ENCODE measurements around the gene CDC42BPB.

CDC42BPB gene

DNA sequence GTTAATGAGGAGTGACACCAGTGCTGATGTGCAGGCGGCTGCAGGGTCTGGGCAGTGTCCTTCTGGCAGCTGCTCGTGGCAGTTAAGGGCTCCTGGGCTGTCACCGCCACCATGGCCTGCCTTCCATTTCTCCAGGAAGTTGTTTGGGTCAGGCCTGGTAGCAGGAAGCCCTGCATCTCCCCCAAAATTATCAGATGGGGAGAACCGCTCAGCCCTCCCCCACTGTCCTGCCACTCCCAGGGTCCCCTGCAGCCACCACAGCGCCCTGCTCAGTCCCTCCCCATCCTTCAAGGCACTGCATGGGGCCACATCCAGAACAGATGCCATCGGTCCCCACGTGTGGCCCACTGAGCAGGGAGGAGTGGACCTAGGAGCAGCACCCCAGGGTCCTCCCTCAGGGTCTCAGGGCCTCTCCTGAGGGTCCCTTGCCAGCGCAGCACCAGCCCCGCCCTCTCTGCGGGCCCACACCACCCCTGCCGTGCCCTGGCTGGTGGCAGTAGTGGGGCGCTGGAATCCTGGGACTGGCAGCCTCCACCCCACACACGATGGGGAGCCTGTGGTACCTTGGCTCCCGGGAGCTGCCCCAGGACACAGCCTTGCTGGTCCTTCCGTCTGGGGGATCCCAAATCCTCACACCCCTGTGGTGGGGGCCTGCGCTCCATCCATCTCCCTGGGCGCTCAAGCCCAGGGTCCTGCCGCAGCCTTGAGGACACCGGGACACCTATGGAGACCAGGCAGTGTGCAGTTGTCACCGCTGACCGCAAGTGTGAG, 145.2 kb downstream of the CDC42BPB start:
- Histone ChIP-seq H3K4me1 (ENCODE audit: control insufficient read depth, insufficient read depth, low read length) (no peaks in the 10 kb centered on the region), H3K9ac (ENCODE audit: low read length) (no peak overlapping the region), H3K27me3 (ENCODE audit: control insufficient read depth, insufficient read depth, low read length) (no peaks in the 10 kb centered on the region), H3K36me3 (ENCODE audit: control insufficient read depth, insufficient read depth, low read length) (no peaks in the 10 kb centered on the region), H3K4me3 (ENCODE audit: low read length) (no peak overlapping the region), H3K27ac (ENCODE audit: low read depth, low read length) (no peak overlapping the region)

DNA sequence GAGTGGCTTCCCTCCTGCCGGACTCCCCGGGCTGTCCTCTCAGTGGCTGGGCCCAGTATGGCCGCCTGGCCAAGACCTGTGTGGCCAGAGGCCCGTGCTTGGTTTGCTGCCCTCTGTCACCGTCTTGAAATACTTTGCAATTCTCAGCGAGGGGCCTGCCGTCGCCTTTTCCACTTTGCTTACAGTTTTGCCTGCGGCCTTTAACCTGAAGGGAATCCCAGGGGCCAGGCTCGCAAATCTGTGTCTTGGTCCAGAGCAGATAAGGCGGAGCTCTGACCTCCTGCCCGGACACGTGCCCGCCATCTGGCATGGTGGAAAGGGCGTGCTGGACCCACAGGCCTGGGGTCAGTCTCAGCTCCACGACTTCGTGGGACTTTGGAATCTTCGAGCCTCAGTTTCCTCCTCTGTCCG, 145.8 kb downstream of the CDC42BPB start:
- H3K4me3 ChIP-seq (ENCODE audit: low read length): no peak overlapping the region
- no peak overlapping the region for H3K9ac ChIP-seq (ENCODE audit: low read length)

DNA sequence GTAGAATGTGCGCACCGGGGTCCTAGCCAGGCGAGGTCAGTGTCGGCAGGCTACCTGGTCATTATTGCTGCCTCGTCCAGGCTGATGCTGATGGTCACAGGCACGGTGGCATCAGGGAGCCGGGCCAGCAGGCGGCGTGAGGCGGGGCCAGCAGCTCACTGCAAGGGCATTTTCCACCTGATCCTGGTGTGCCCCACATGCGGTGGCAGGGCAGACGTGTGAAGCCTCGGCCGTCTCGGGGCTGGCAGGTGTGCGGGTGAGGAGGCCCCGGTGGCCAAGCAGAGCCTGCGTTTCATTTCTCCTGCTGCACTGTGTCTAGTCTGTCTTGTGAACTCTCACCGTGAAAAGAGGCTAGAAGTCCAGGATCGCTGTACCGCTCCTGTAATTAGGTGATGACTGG, 146.9 kb downstream of the CDC42BPB start:
- no peaks in the 10 kb centered on the region for H3K4me1 ChIP-seq (ENCODE audit: control insufficient read depth, insufficient read depth, low read length)
- H3K4me3 ChIP-seq (ENCODE audit: low read length): no peak overlapping the region
- no peak overlapping the region for H3K9ac ChIP-seq (ENCODE audit: low read length)
- H3K27ac ChIP-seq (ENCODE audit: low read depth, low read length): no peak overlapping the region
- H3K36me3 ChIP-seq (ENCODE audit: control insufficient read depth, insufficient read depth, low read length): peaks cover 3% of the 10 kb centered on the region
- no peaks in the 10 kb centered on the region for H3K27me3 ChIP-seq (ENCODE audit: control insufficient read depth, insufficient read depth, low read length)

More for the DNA sequence above, 145.8 kb downstream of the CDC42BPB start:
- Histone ChIP-seq H3K27me3 (ENCODE audit: control insufficient read depth, insufficient read depth, low read length) (no peaks in the 10 kb centered on the region), H3K36me3 (ENCODE audit: control insufficient read depth, insufficient read depth, low read length) (peaks cover 3% of the 10 kb centered on the region), H3K4me1 (ENCODE audit: control insufficient read depth, insufficient read depth, low read length) (no peaks in the 10 kb centered on the region), H3K27ac (ENCODE audit: low read depth, low read length) (no peak overlapping the region)

DNA sequence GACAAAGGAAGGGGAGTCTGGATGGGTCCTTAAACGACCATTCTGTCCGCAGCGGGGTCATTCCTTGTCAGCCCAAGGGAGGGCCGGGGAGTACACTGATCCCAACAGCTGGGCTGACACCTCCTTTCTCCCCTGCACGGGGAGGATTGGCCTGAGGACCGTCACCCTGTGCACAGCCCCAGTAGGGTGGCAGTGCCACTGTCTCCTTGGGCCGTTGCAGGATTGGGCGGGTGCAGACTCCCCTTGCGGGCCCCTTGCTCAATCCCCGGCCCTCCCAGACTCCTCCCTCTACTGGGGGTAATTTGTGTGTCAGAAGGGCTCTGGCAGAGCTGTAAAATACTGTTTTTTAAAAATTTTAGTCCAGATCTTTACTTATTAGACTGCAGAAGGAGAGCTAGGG, 147.4 kb downstream of the CDC42BPB start:
- Histone ChIP-seq H3K9ac (ENCODE audit: low read length) (no peak overlapping the region), H3K4me3 (ENCODE audit: low read length) (no peak overlapping the region), H3K36me3 (ENCODE audit: control insufficient read depth, insufficient read depth, low read length) (peaks cover 6% of the 10 kb centered on the region), H3K27ac (ENCODE audit: low read depth, low read length) (no peak overlapping the region), H3K4me1 (ENCODE audit: control insufficient read depth, insufficient read depth, low read length) (no peaks in the 10 kb centered on the region), H3K27me3 (ENCODE audit: control insufficient read depth, insufficient read depth, low read length) (no peaks in the 10 kb centered on the region)

DNA sequence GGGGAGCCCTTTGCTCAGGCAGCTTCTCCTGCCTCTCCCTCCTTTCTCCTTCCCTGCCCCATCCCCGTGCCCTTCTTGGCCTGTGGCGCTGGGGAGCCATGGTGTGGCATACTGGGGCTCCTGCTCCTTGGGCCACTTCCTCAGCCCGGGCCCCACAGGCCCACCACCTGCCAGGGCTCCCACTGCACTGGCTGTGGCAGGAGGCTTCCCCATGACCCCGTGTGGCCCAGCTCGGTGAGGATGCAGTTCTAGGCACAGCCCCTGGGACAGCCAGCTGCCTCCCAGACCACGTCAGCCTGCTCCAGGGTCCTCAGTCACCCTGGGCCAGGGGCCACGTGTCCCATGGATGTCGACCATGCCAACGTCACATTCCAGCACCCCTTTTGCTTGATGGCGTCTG, 147.9 kb downstream of the CDC42BPB start:
- Histone ChIP-seq H3K4me3 (ENCODE audit: low read length) (no peak overlapping the region), H3K27me3 (ENCODE audit: control insufficient read depth, insufficient read depth, low read length) (no peaks in the 10 kb centered on the region), H3K4me1 (ENCODE audit: control insufficient read depth, insufficient read depth, low read length) (no peaks in the 10 kb centered on the region), H3K9ac (ENCODE audit: low read length) (no peak overlapping the region), H3K27ac (ENCODE audit: low read depth, low read length) (no peak overlapping the region), H3K36me3 (ENCODE audit: control insufficient read depth, insufficient read depth, low read length) (peaks cover 6% of the 10 kb centered on the region)

DNA sequence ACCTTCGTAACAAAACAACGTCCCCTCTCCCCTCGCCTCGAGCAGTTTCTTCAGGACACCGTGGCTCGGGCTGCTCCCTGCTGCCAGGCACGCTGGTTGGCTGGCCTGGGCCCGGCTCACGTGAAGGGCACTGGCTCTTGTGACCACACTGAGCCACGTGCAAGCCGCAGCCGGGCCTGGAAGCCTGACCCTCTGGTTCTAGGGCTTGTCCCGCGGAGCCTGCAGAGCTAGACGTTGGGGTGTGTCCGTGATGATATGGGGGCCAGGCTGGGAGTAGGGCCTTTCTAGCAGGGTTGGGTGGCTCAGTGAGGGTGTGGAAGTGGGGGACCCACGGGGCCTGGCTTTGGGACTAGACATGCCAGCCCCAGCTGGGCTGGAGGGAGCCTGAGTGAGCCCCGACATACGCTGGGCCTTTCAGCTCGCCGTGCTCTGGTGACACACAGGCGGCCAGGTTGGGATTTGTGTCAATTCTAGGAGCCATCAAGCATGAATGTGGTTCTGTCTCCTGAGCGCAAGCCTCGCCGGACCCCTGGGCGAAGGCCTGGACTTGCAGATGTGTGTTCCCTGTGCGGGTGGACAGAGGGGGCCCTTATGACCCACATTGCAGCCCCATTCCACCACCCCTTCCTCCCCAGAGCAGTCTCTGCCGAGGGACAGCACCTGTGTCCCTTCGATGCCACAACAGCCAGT, 148.4 kb downstream of the CDC42BPB start:
- Histone ChIP-seq H3K27ac (ENCODE audit: low read depth, low read length) (no peak overlapping the region), H3K36me3 (ENCODE audit: control insufficient read depth, insufficient read depth, low read length) (peaks cover 6% of the 10 kb centered on the region), H3K4me3 (ENCODE audit: low read length) (no peak overlapping the region), H3K9ac (ENCODE audit: low read length) (no peak overlapping the region), H3K27me3 (ENCODE audit: control insufficient read depth, insufficient read depth, low read length) (no peaks in the 10 kb centered on the region), H3K4me1 (ENCODE audit: control insufficient read depth, insufficient read depth, low read length) (no peaks in the 10 kb centered on the region)

DNA sequence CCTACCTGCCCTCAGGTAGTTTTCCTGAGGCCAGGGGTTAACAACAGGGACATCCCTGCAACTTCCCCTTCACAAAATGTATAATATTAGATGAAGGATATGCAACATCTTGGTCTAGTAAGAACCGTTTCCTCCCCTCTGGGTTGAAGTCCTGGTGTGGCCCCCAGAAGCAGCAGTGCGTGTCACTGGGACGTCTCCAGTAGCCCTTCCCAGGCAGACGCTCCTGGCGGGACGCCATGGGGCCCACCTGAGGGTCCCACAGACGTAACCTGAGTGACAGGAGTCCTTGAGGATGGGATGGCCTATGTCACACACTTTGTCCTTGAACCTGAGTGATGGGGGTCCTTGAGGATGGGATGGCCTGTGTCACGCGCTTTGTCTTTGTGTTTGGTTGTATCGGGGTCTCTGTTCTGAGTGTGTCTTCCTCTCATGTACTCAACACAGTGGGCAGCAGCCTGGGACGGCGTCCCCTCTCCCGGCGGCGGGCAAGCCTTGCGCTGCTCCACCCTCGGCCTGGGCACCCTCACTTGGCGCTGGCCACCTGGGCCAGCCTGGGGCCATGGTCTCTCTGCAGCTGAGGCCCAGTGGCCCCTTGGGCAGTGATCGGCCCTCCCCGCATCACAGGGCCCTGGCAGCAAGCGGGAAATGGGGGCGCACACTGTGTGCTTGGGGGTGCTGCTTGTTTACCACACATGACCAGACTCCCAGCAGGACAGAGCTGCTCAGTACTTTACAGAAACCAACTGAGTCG, 149.2 kb downstream of the CDC42BPB start:
- no peaks in the 10 kb centered on the region for H3K27me3 ChIP-seq (ENCODE audit: control insufficient read depth, insufficient read depth, low read length)
- H3K4me1 ChIP-seq (ENCODE audit: control insufficient read depth, insufficient read depth, low read length): no peaks in the 10 kb centered on the region
- H3K9ac ChIP-seq (ENCODE audit: low read length): no peak overlapping the region
- no peak overlapping the region for H3K27ac ChIP-seq (ENCODE audit: low read depth, low read length)
- H3K4me3 ChIP-seq (ENCODE audit: low read length): no peak overlapping the region
- peaks cover 6% of the 10 kb centered on the region for H3K36me3 ChIP-seq (ENCODE audit: control insufficient read depth, insufficient read depth, low read length)

DNA sequence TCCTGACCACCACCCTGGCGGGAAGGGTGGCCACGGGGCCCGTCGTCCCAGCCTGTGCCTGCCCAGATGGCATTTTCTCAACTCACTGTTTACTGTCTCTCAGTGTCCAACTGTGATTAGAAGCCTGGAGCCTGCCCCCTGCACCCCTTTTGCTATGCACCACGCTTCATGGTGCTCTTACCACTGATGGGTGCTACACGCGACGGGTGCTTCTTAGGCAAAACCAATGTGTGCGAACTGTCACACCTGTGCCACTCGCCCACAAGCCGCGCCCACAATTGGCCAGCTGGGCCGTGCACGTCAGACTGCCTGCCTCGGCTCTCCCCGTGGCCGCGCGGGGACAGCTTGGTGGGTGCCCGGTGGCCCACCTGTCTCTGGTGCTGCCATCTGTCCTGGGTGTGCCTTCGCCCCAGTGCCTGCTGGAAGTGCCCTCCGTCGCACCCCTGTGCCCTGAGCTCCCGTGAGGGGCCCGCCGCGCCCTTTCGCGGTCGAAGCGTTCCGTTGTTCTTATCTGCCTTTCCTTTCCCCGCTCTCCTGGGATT, 150.0 kb downstream of the CDC42BPB start:
- H3K27ac ChIP-seq (ENCODE audit: low read depth, low read length): no peak overlapping the region
- H3K4me3 ChIP-seq (ENCODE audit: low read length): no peak overlapping the region
- peaks cover 6% of the 10 kb centered on the region for H3K36me3 ChIP-seq (ENCODE audit: control insufficient read depth, insufficient read depth, low read length)
- no peaks in the 10 kb centered on the region for H3K27me3 ChIP-seq (ENCODE audit: control insufficient read depth, insufficient read depth, low read length)
- H3K9ac ChIP-seq (ENCODE audit: low read length): no peak overlapping the region
- no peaks in the 10 kb centered on the region for H3K4me1 ChIP-seq (ENCODE audit: control insufficient read depth, insufficient read depth, low read length)

DNA sequence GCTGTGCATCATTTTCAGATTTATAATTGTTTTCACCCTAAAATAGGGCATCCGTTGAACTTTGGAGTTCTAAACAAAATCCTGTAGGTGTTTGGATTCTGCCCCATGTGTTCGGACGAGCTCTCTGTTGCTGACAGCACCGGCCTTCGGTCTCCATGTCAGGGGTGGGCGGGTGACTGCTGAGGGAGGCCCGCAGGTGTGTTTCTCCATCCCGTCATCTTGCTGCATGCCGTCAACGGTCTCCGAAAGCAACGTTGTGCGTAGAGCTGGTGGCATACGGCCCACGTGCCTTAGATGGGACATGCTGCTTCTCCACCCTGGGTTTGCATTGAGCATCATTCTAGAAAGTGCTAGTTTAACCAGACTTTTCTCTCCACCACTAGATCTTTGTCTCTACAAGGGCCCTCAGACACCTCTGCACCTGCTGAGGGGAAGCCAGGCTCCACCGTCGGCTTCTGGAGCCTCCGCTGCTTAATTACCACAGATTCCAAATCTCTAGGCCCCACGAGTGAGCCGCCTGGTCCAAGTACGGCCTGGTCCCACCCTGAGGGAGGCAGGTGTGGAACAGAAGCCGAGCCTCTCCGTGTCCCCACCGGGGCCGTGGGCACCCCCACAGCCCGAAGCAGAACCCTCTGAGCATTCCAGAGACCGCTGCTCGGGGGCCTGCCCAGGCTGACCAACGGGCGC, 150.6 kb downstream of the CDC42BPB start:
- no peak overlapping the region for H3K27ac ChIP-seq (ENCODE audit: low read depth, low read length)
- H3K4me1 ChIP-seq (ENCODE audit: control insufficient read depth, insufficient read depth, low read length): no peaks in the 10 kb centered on the region
- H3K27me3 ChIP-seq (ENCODE audit: control insufficient read depth, insufficient read depth, low read length): no peaks in the 10 kb centered on the region
- no peak overlapping the region for H3K9ac ChIP-seq (ENCODE audit: low read length)
- H3K4me3 ChIP-seq (ENCODE audit: low read length): no peak overlapping the region
- peaks cover 6% of the 10 kb centered on the region for H3K36me3 ChIP-seq (ENCODE audit: control insufficient read depth, insufficient read depth, low read length)

DNA sequence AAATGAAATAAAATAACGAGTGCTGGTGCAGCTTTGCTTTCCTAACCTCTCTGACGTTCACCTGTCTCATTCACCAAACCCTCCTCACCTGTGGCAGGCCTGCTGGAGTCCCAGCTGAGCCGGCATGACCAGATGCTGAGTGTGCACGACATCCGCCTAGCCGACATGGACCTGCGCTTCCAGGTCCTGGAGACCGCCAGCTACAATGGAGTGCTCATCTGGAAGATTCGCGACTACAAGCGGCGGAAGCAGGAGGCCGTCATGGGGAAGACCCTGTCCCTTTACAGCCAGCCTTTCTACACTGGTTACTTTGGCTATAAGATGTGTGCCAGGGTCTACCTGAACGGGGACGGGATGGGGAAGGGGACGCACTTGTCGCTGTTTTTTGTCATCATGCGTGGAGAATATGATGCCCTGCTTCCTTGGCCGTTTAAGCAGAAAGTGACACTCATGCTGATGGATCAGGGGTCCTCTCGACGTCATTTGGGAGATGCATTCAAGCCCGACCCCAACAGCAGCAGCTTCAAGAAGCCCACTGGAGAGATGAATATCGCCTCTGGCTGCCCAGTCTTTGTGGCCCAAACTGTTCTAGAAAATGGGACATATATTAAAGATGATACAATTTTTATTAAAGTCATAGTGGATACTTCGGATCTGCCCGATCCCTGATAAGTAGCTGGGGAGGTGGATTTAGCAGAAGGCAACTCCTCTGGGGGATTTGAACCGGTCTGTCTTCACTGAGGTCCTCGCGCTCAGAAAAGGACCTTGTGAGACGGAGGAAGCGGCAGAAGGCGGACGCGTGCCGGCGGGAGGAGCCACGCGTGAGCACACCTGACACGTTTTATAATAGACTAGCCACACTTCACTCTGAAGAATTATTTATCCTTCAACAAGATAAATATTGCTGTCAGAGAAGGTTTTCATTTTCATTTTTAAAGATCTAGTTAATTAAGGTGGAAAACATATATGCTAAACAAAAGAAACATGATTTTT, 151.9 kb downstream of the CDC42BPB start:
- Histone ChIP-seq H3K27ac (ENCODE audit: low read depth, low read length) (no peak overlapping the region), H3K36me3 (ENCODE audit: control insufficient read depth, insufficient read depth, low read length) (peaks cover 6% of the 10 kb centered on the region), H3K27me3 (ENCODE audit: control insufficient read depth, insufficient read depth, low read length) (no peaks in the 10 kb centered on the region), H3K4me1 (ENCODE audit: control insufficient read depth, insufficient read depth, low read length) (no peaks in the 10 kb centered on the region), H3K9ac (ENCODE audit: low read length) (no peak overlapping the region), H3K4me3 (ENCODE audit: low read length) (no peak overlapping the region)

DNA sequence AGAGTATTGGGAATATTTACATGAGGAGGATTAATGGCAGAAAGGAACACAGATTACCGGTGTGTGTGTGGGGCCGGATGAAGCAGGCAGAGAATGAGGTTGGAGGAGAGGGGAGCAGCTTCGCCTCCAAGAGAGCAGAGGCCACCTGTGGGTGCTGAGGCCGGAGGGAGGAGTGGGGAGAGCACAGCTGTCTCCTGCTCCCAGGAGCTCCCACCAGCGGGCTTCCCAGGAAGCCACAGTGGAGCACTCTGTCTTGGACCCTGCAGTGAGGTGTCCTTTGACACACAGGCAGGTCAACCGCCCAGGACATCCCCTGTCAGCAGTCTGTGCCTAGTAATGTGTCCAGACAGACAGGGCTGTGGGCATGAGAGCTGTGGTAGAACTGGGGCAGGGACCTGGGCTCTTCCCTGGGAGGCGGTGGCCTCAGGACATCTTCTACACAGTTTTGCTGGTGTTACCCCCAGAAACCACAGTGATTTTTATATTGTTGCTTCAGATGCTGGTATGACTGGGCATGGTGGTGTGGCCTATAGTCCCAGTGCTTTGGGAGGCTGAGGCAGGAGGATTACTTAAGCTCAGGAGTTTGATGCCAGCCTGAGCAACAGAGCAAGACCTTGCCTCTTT, 153.3 kb downstream of the CDC42BPB start:
- H3K4me3 ChIP-seq (ENCODE audit: low read length): no peak overlapping the region
- peaks cover 8% of the 10 kb centered on the region for H3K36me3 ChIP-seq (ENCODE audit: control insufficient read depth, insufficient read depth, low read length)

More for the DNA sequence above, 153.3 kb downstream of the CDC42BPB start:
- H3K4me1 ChIP-seq (ENCODE audit: control insufficient read depth, insufficient read depth, low read length): no peaks in the 10 kb centered on the region
- H3K27ac ChIP-seq (ENCODE audit: low read depth, low read length): no peak overlapping the region
- H3K9ac ChIP-seq (ENCODE audit: low read length): no peak overlapping the region
- no peaks in the 10 kb centered on the region for H3K27me3 ChIP-seq (ENCODE audit: control insufficient read depth, insufficient read depth, low read length)
